AG09309 (cell line): Measurements from ENCODE around the gene KPNA1.

Experiments
- DNase-seq: peaks from one replicate; pipeline ENCODE4 v3.0.0-alpha.2; 2010; ENCODE audit warnings: low read depth
- H3K4me3 ChIP-seq: 2 replicates; pipeline ENCODE4 v1.5.1; 2011; ENCODE audit warnings: mild to moderate bottlenecking, low read depth, low read length, moderate library complexity; ENCODE audit not compliant: control insufficient read depth
- TF ChIP-seq, protein P1 (sequence below): IDR thresholded peaks from 2 replicates; pipeline ENCODE4 v1.5.1; 2011; ENCODE audit warnings: mild to moderate bottlenecking, low read depth, low read length, inconsistent platforms; ENCODE audit not compliant: insufficient read depth, control insufficient read depth; ENCODE audit errors: missing control alignments

The KPNA1 gene

DNA sequence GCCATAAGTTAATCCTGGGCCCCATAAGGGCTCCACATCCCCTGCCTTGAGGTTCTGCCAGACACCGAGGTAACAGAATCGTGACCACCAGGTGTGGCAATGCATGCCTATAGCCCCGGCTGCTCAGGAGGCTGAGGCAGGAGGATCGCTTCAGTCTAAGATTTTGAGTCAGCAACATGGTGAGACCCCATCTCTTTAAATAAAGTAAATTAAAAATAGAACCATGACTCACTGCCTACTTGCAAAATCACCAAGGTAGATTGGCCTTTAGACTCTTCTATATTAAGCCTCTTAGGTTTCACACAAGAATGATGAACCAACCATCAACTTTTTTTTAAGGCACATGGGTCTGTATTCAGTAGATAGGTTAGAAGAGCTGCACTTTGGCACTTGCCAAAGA is 108.5 kb downstream of the KPNA1 start:
- no peak overlapping the region for H3K4me3 ChIP-seq
- no peak for DNase-seq
- TF ChIP-seq, protein P1, sequence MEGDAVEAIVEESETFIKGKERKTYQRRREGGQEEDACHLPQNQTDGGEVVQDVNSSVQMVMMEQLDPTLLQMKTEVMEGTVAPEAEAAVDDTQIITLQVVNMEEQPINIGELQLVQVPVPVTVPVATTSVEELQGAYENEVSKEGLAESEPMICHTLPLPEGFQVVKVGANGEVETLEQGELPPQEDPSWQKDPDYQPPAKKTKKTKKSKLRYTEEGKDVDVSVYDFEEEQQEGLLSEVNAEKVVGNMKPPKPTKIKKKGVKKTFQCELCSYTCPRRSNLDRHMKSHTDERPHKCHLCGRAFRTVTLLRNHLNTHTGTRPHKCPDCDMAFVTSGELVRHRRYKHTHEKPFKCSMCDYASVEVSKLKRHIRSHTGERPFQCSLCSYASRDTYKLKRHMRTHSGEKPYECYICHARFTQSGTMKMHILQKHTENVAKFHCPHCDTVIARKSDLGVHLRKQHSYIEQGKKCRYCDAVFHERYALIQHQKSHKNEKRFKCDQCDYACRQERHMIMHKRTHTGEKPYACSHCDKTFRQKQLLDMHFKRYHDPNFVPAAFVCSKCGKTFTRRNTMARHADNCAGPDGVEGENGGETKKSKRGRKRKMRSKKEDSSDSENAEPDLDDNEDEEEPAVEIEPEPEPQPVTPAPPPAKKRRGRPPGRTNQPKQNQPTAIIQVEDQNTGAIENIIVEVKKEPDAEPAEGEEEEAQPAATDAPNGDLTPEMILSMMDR, result no peak

DNA sequence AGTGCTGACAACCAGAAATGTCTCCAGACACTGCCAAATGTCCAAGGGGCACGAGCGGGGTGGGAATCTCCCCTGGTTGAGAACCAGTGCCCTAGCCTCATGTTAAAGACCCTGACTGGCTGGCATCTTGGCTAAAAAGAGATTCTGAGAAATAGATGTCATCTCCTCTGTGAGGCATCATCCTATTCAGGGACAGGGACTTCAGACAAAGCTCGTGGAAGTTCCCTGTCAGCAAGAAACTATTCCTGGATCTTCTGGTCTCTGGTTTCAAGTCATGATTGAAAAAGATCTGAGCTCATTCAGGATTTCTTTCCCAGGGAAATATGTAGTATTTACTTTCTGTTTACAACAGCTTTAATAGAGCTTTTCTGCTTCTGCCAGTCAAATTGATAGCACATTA is 109.7 kb downstream of the KPNA1 start:
- no peak for DNase-seq
- TF ChIP-seq, protein P1, result no peak

DNA sequence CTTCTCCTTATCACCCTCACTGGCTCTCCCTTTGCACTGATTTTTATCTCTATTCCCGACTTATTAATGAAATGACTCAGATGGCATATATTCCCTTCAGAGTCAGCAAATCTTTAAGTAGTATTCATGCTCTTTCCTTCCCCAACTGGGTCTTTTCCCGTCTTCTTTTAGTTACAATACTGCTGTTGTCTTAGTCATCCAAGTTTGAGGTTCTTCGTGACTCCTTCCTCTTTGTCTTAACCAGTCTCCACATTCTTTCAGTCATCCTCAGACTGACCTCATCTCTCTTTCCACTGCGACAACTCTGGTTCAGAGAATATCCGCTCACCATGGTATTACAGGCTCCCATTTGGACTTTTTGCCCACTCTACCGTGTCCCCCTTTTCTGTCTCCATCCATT is 111.2 kb downstream of the KPNA1 start:
- DNase-seq, result no peak
- no peak overlapping the region for H3K4me3 ChIP-seq
- TF ChIP-seq, protein P1, result no peak

More for the DNA sequence above, 109.7 kb downstream of the KPNA1 start:
- no peak overlapping the region for H3K4me3 ChIP-seq

DNA sequence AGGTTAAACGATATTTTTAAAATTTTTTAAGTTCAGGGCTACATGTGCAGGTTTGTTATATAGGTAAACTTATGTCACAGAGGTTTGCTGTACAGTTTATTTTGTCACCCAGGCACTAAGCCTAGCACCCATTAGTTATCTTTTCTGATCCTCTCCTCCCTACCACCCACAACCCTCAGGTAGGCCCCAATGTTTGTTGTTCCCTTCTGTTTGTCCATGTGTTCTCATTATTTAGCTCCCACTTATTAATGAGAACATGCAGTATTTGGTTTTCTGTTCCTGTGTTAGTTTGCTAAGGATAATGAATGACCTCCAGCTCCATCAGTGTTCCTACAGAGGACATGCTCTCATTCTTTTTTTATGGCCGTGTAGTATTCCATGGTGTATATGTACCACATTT is 115.8 kb downstream of the KPNA1 start:
- no peak overlapping the region for H3K4me3 ChIP-seq
- no peak for DNase-seq
- TF ChIP-seq, protein P1, result no peak

DNA sequence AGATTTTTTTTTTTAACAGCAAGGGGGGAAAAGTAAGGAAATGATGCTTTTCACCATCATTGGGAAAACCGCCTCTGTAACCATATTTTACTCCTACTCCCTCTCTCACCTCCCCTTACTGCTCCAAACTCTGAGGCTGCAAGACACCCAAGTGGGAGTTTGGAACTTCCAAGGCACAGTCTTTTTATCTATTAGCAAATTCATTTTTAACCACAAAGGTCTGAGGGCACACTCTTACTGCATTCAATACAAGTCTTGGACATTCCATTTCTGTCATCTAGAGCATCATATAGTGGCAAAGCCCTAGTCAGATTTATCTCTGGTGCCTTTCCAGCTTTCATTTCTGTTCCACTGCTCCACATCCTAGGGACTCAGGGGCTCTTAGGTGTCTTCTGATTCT is 117.5 kb downstream of the KPNA1 start:
- no peak overlapping the region for H3K4me3 ChIP-seq
- no peak for DNase-seq
- TF ChIP-seq, protein P1, result no peak

DNA sequence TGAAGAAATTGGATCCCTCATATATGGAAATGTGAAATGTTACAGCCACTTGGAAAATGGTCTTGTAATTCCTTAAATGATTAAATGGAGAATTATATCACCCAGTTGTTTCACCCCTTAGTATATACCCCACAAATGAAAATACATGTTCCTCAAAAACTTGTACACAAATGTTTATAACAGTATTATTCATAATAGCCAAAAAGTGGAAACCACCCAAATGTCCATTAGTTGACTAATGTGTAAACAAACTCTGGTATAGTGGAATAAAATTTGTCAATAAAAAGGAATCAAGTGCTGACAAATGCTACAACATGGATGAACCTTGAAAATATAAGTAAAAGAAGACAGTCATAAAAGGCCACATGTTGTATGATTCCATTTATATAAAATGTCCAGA is 118.2 kb downstream of the KPNA1 start:
- H3K4me3 ChIP-seq, result no peak overlapping the region
- no peak for DNase-seq
- TF ChIP-seq, protein P1, result no peak

DNA sequence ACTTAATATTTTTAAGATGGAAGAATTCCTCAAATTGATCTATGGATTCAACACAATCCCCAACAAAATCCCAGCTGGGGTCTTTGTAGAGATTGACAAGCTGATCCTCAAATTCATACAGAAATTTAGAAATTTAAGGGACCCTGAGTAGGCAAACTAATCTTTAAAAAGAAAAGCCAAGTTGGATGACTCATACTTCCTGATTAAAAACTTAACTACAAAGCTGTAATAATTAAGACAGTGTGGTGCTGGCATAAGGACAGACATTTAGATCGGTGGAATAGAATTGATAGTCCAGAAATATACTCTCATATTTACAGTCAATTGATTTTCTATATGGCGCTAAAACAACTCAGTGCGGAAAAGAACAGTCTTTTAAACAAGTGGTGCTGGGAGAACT is 119.2 kb downstream of the KPNA1 start:
- DNase-seq, result no peak
- TF ChIP-seq, protein P1, result no peak

More for the DNA sequence above, 119.2 kb downstream of the KPNA1 start:
- H3K4me3 ChIP-seq, result no peak overlapping the region
